Vagina (tissue), 2 donors: Measurements from ENCODE around the gene CYB5R3. TPM values are rescaled to one million over a fixed set of nuclear protein-coding genes. Genes with fewer than 3 reads are reported as not detected.

Experiments used
- DNase-seq, 2 donors: peaks; one replicate each; pipeline ENCODE4 v3.0.0-alpha.2; 2017; ENCODE audit errors: extremely low spot score in 2 of 2
- H3K27ac ChIP-seq: fragments of 200-600 bp; sonication (generic); one replicate; pipeline ENCODE4 v1.5.1; 2019
- H3K27me3 ChIP-seq: fragments of 200-600 bp; sonication (generic); one replicate; pipeline ENCODE4 v1.5.1; 2019
- H3K36me3 ChIP-seq, 2 donors: fragments of 200-600 bp; sonication (generic); one replicate each; pipeline ENCODE4 v1.5.1; 2017 to 2019
- H3K4me1 ChIP-seq: fragments of 200-600 bp; sonication (generic); one replicate; pipeline ENCODE4 v1.5.1; 2019
- H3K4me3 ChIP-seq, 2 donors: fragments of 200-600 bp; sonication (generic); 1 replicate in 1 of 2; 2 replicates in 1 of 2; pipeline ENCODE4 v1.5.1; 2016 to 2019
- H3K9me3 ChIP-seq: fragments of 200-600 bp; sonication (generic); one replicate; pipeline ENCODE4 v1.5.1; 2019
- POLR2A ChIP-seq, 2 donors: fragments of 450-650 bp; IDR thresholded peaks; one replicate each; pipeline ENCODE4 v1.6.1; 2017; ENCODE audit warnings: antibody characterized with exemption in 2 of 2, mild to moderate bottlenecking in 2 of 2, moderate library complexity in 2 of 2
- POLR2AphosphoS5 ChIP-seq, 2 donors: sonication (generic); formaldehyde crosslinking; IDR thresholded peaks; one replicate each; pipeline ENCODE4 v1.9.0; 2017; ENCODE audit warnings: antibody characterized with exemption in 2 of 2, mild to moderate bottlenecking in 2 of 2, low read depth in 1 of 2; ENCODE audit not compliant: insufficient read depth in 1 of 2
- intact Hi-C: fragments of 100-400 bp; cut with DNase I; formaldehyde crosslinking; loops from one replicate; pipeline ENCODE4 v1.15.1; 2023
- total RNA-seq: library from RNA; depleted of rRNA; stranded (reverse); fragments of >200 nt; gene quantifications from one replicate; pipeline ENCODE4 v1.2.3, GENCODE V29; 2016
- TF ChIP-seq, protein P1 (sequence below), 3 experiments: fragments of 450-650 bp in 2 of 3; fragments of 200-600 bp in 1 of 3; sonication (generic) in 1 of 3; IDR thresholded peaks; one replicate each; pipeline ENCODE4 v1.5.1; 2017 to 2019; ENCODE audit warnings: antibody characterized with exemption in 3 of 3, mild to moderate bottlenecking in 2 of 3, moderate library complexity in 2 of 3

Gene CYB5R3
- total RNA-seq, 1 donor from 2014 or later = 174 TPM

DNA sequence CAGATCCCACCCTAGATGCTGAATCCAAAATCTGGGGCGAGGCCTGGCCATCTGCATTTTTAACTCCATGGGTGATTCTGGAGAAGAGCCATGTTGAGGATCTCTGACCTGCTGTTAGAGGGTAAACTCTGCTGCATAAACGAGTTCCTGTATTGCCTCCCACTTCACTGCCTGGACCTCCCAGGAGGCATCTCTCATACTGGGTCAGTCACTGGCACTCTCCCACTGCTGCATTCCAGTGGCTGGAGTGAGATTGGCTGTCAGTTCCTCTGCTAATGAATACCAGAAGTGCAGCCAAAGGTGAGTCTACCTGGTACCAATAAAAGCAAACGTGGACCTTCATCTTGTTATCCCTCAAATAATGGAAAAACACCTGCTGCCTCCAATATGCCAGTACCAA, 44.8 kb downstream of the CYB5R3 start:
- Histone ChIP-seq H3K36me3 (peaks cover 0 to 44% of the 10 kb centered on the region in 2 donors), H3K9me3 (no peaks in the 10 kb centered on the region), H3K27ac (no peak overlapping the region), H3K27me3 (no peaks in the 10 kb centered on the region), H3K4me1 (peaks cover 43% of the 10 kb centered on the region), H3K4me3 (no peak overlapping the region)
- no peak for DNase-seq
- intact Hi-C loops = no loop called here
- TF ChIP-seq, protein P1, sequence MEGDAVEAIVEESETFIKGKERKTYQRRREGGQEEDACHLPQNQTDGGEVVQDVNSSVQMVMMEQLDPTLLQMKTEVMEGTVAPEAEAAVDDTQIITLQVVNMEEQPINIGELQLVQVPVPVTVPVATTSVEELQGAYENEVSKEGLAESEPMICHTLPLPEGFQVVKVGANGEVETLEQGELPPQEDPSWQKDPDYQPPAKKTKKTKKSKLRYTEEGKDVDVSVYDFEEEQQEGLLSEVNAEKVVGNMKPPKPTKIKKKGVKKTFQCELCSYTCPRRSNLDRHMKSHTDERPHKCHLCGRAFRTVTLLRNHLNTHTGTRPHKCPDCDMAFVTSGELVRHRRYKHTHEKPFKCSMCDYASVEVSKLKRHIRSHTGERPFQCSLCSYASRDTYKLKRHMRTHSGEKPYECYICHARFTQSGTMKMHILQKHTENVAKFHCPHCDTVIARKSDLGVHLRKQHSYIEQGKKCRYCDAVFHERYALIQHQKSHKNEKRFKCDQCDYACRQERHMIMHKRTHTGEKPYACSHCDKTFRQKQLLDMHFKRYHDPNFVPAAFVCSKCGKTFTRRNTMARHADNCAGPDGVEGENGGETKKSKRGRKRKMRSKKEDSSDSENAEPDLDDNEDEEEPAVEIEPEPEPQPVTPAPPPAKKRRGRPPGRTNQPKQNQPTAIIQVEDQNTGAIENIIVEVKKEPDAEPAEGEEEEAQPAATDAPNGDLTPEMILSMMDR (IDR thresholded peaks at IDR 0.05) = no peak
- no peak for TF ChIP-seq POLR2A (IDR thresholded peaks at IDR 0.05)

GRCh38 chr22:42603427-42603826, 45.8 kb downstream of the CYB5R3 start:
- peaks cover 6 to 53% of the 10 kb centered on the region in 2 donors for H3K36me3 ChIP-seq

GRCh38 chr22:42602470-42602869, 46.7 kb downstream of the CYB5R3 start:
- Histone ChIP-seq H3K4me3 (no peak overlapping the region), H3K27me3 (no peaks in the 10 kb centered on the region), H3K36me3 (peaks cover 6 to 63% of the 10 kb centered on the region in 2 donors), H3K27ac (no peak overlapping the region), H3K9me3 (no peaks in the 10 kb centered on the region), H3K4me1 (peaks cover 25% of the 10 kb centered on the region)
- TF ChIP-seq POLR2AphosphoS5 (IDR thresholded peaks at IDR 0.05; ENCODE audit: insufficient read depth in 1 of 2, low read depth in 1 of 2) = no peak
- TF ChIP-seq, protein P1 (IDR thresholded peaks at IDR 0.05) = no peak
- TF ChIP-seq POLR2A (IDR thresholded peaks at IDR 0.05) = no peak
- no peak for DNase-seq
- intact Hi-C loops = no loop called here

More at GRCh38 chr22:42603427-42603826, 45.8 kb downstream of the CYB5R3 start:
- Histone ChIP-seq H3K27ac (no peak overlapping the region), H3K4me3 (no peak overlapping the region), H3K9me3 (no peaks in the 10 kb centered on the region), H3K27me3 (no peaks in the 10 kb centered on the region), H3K4me1 (peaks cover 33% of the 10 kb centered on the region)
- intact Hi-C loops = no loop called here
- DNase-seq = no peak
- TF ChIP-seq POLR2AphosphoS5 (IDR thresholded peaks at IDR 0.05; ENCODE audit: insufficient read depth in 1 of 2, low read depth in 1 of 2) = no peak
- TF ChIP-seq, protein P1 (IDR thresholded peaks at IDR 0.05) = no peak
- TF ChIP-seq POLR2A (IDR thresholded peaks at IDR 0.05) = no peak

GRCh38 chr22:42601879-42602465, 47.2 kb downstream of the CYB5R3 start:
- intact Hi-C loops = no loop called here
- no peak overlapping the region for H3K27ac ChIP-seq
- peaks cover 25% of the 10 kb centered on the region for H3K4me1 ChIP-seq
- no peak for DNase-seq
- no peak overlapping the region for H3K4me3 ChIP-seq
- TF ChIP-seq, protein P1 (IDR thresholded peaks at IDR 0.05) = no peak
- TF ChIP-seq POLR2A (IDR thresholded peaks at IDR 0.05) = no peak
- TF ChIP-seq POLR2AphosphoS5 (IDR thresholded peaks at IDR 0.05; ENCODE audit: insufficient read depth in 1 of 2, low read depth in 1 of 2) = no peak
- peaks cover 6 to 68% of the 10 kb centered on the region in 2 donors for H3K36me3 ChIP-seq
- no peaks in the 10 kb centered on the region for H3K9me3 ChIP-seq
- H3K27me3 ChIP-seq = no peaks in the 10 kb centered on the region

DNA sequence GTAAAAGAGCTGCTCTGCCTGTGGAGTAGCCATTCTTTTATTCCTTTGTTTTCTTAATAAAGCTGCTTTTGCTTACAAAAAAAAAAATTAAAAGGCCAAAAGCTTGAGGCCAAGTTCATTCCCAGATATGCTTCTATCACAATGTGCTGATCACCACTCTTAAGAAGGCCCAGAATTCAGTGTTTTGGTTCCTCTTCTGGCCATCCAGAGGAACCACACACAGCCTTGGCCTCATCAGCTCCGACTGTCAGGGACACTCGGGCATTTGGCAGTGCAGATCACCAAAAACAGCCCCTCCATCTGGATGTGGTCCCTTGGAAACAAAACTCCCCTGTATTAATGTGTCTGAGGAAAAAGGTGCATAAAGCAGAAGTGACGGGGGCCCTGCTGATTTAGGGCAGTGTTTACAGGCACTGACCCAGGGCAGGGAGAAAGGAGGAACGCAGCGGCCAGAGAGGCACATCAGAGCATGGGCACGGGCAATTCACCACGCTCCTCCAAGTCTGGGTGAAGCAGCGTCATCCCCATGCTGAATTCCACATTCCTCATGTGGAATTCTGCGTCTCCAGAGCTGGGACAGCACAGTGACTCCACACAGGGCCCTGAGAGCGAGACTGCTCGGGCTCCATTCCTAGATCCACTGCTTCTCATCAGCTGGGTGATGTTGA, 52.2 kb downstream of the CYB5R3 start:
- Histone ChIP-seq H3K4me1 (no peaks in the 10 kb centered on the region), H3K27me3 (no peaks in the 10 kb centered on the region), H3K9me3 (no peaks in the 10 kb centered on the region), H3K27ac (no peak overlapping the region), H3K36me3 (peaks cover 6 to 95% of the 10 kb centered on the region in 2 donors), H3K4me3 (no peak overlapping the region)
- TF ChIP-seq POLR2A (IDR thresholded peaks at IDR 0.05) (no peak), POLR2AphosphoS5 (IDR thresholded peaks at IDR 0.05; ENCODE audit: insufficient read depth in 1 of 2, low read depth in 1 of 2) (no peak)
- TF ChIP-seq, protein P1 (IDR thresholded peaks at IDR 0.05) = no peak
- DNase-seq = no peak
- intact Hi-C loops = no loop called here
